Activated CD8-positive, alpha-beta memory T cell treated with anti-CD3 and anti-CD28 coated beads for 1 hour (primary cell): Measurements from ENCODE around the gene STRN4.
A peak's percentile ranks its signal among the peaks of the same experiment; 100 is the strongest.
"Not testable (repeated sequence)": the region's sequence is repeated elsewhere in the genome, so short reads cannot be mapped to it uniquely, and the experiment has no call there.

Source experiments
- DNase-seq, 2 donors: peaks; one replicate each; pipeline ENCODE4 v3.0.0-alpha.2; 2020; ENCODE audit warnings: low read depth in 1 of 2; ENCODE audit errors: extremely low read depth in 1 of 2

STRN4 gene

GRCh38 chr19:46773018-46773399 lies 26.8 kb upstream of the STRN4 start:
- DNase-seq, result no peak

- no peak for DNase-seq
Observed at GRCh38 chr19:46772170-46773017, 26.1 kb upstream of the STRN4 start.

GRCh38 chr19:46768746-46769145 lies 22.5 kb upstream of the STRN4 start:
- not testable (repeated sequence) for DNase-seq

- DNase-seq, result no peak
Observed at GRCh38 chr19:46766569-46767317, 20.5 kb upstream of the STRN4 start.

GRCh38 chr19:46764817-46765291 lies 18.6 kb upstream of the STRN4 start:
- no peak for DNase-seq

GRCh38 chr19:46762245-46762890 lies 16.1 kb upstream of the STRN4 start:
- no peak for DNase-seq

- no peak for DNase-seq
Observed at GRCh38 chr19:46761418-46761831, 15.2 kb upstream of the STRN4 start.

GRCh38 chr19:46760897-46761296 lies 14.6 kb upstream of the STRN4 start:
- not testable (repeated sequence) for DNase-seq

GRCh38 chr19:46760363-46760762 lies 14.1 kb upstream of the STRN4 start:
- no peak for DNase-seq

- DNase-seq, result no peak
Observed at GRCh38 chr19:46759817-46760333, 13.6 kb upstream of the STRN4 start.

GRCh38 chr19:46759206-46759605 lies 13.0 kb upstream of the STRN4 start:
- no peak for DNase-seq

GRCh38 chr19:46756544-46756888 lies 10.3 kb upstream of the STRN4 start:
- no peak for DNase-seq

GRCh38 chr19:46755853-46756543 lies 9.7 kb upstream of the STRN4 start:
- DNase-seq, result no peak

- no peak for DNase-seq
Observed at GRCh38 chr19:46755077-46755852, 9.0 kb upstream of the STRN4 start.

GRCh38 chr19:46753420-46754155 lies 7.3 kb upstream of the STRN4 start:
- DNase-seq, result peak; percentile 31 to 42

GRCh38 chr19:46748325-46749109 lies 2.3 kb upstream of the STRN4 start:
- DNase-seq, result peak; percentile 45 to 71

GRCh38 chr19:46745521-46746280 lies 549 bp downstream of the STRN4 start, which contains the start of gene FKRP:
TSS of gene FKRP (plus strand) at chr19:46746057. CDS start at chr19:46755451, 9,394 bp downstream.
- peak in 1 of 2 donors; percentile 27 for DNase-seq

GRCh38 chr19:46745030-46745429 lies 1.2 kb downstream of the STRN4 start:
- no peak for DNase-seq
